HFF-Myc (cell line): ENCODE results near the gene EIF3L.

Experiments
- DNase-seq: peaks from one replicate; pipeline ENCODE4 v3.0.0-alpha.2; 2011; ENCODE audit warnings: low read depth; ENCODE audit errors: extremely low read depth
- H3K4me3 ChIP-seq: replicated peaks from 2 replicates; pipeline ENCODE4 v1.5.1; 2011; ENCODE audit warnings: low read depth, mild to moderate bottlenecking, control low read depth, low read length
- CTCF ChIP-seq: IDR thresholded peaks from 2 replicates; pipeline ENCODE4 v1.5.1; 2012; ENCODE audit warnings: mild to moderate bottlenecking, low read depth, low read length, control low read depth; ENCODE audit errors: missing control alignments

EIF3L gene

GRCh38 chr22:37854946-37855345 is 5.7 kb downstream of the EIF3L start:
- no peak for TF ChIP-seq CTCF
- H3K4me3 ChIP-seq: no peak overlapping the region
- no peak for DNase-seq

- no peak for DNase-seq
- TF ChIP-seq CTCF: no peak
- no peak overlapping the region for H3K4me3 ChIP-seq
Observed at GRCh38 chr22:37855462-37855861, 6.2 kb downstream of the EIF3L start.

- H3K4me3 ChIP-seq: no peak overlapping the region
- no peak for DNase-seq
- no peak for TF ChIP-seq CTCF
Observed at GRCh38 chr22:37860796-37861421, 11.7 kb downstream of the EIF3L start.

- TF ChIP-seq CTCF: no peak
- no peak overlapping the region for H3K4me3 ChIP-seq
- no peak for DNase-seq
Observed at GRCh38 chr22:37862570-37863325, 13.5 kb downstream of the EIF3L start.

GRCh38 chr22:37865510-37865909 is 16.3 kb downstream of the EIF3L start:
- H3K4me3 ChIP-seq: no peak overlapping the region
- no peak for TF ChIP-seq CTCF
- no peak for DNase-seq

- peak; percentile 51 for DNase-seq
- TF ChIP-seq CTCF: no peak
- no peak overlapping the region for H3K4me3 ChIP-seq
Observed at GRCh38 chr22:37870273-37870672, 21.1 kb downstream of the EIF3L start.
